Stimulated activated CD4-positive, alpha-beta T cell treated with anti-CD3 and anti-CD28 coated beads, Interleukin-4, amount 100 ng/mL, for 24 hours (primary cell): ENCODE data around the gene RACK1.
"Not testable (repeated sequence)": the region's sequence is repeated elsewhere in the genome, so short reads cannot be mapped to it uniquely, and the experiment has no call there.

ENCODE experiments used
- DNase-seq: peaks from one replicate; pipeline ENCODE4 v3.0.0-alpha.2; 2020

RACK1 gene

GRCh38 chr5:181233088-181233800, 10.5 kb downstream of the RACK1 start:
- no peak for DNase-seq

DNA sequence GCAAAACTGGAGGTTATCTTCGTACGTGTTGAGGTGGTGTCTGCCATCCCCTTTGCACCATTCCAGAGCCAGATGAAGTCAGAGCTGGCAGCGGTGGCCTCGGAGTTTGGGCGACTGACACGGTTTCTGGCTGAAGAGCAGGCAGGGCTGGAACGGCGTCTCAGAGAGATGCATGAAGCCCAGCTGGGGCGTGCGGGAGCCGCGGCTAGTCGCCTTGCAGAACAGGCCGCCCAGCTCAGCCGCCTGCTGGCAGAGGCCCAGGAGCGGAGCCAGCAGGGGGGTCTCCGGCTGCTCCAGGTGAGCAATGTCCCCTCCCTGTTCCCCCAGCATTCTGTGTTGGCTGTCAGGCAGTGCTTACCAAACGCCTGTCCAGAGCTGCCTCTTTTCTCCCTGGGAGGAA, 11.1 kb downstream of the RACK1 start:
- DNase-seq: no peak

DNA sequence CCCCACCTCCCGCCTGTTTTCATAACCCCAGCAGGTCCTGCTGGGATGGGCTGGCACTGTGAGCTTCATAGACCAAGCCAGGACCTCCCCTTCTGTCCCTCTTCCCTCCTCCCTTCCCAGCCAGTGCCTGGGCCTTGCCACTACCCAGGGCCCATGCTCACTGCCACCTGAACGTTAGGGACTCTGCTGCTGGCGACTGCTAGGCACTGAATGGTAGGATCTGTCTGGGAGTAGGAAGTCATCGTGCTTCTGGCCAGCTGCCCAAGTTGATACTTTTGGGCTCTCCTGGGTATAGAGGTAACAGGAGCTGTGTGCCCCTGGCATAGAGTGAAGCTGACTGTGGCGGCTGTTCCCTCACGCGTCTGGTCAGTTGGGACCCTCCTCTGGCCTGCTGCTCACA, 12.3 kb downstream of the RACK1 start:
- DNase-seq: no peak

DNA sequence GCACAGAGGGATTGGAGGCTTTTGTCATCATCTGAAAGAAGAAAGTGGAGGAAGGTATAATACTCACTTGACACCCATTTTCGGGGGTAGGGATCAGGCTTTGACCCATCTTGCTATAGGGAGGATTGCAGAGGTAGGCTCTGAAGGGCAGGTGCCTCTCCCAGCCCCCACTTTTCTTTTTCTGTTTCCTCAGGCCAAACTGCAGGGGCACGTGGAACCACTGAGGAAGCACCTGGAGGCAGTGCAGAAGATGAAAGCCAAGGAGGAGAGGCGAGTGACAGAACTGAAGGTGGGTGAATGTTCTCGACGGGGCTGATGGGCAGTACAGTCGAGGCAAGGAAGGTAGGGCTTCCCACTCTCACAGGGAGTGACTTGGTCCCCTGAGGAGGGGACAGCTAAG, 13.2 kb downstream of the RACK1 start:
- no peak for DNase-seq

- DNase-seq: no peak
Measured at GRCh38 chr5:181229996-181230395, 13.7 kb downstream of the RACK1 start.

DNA sequence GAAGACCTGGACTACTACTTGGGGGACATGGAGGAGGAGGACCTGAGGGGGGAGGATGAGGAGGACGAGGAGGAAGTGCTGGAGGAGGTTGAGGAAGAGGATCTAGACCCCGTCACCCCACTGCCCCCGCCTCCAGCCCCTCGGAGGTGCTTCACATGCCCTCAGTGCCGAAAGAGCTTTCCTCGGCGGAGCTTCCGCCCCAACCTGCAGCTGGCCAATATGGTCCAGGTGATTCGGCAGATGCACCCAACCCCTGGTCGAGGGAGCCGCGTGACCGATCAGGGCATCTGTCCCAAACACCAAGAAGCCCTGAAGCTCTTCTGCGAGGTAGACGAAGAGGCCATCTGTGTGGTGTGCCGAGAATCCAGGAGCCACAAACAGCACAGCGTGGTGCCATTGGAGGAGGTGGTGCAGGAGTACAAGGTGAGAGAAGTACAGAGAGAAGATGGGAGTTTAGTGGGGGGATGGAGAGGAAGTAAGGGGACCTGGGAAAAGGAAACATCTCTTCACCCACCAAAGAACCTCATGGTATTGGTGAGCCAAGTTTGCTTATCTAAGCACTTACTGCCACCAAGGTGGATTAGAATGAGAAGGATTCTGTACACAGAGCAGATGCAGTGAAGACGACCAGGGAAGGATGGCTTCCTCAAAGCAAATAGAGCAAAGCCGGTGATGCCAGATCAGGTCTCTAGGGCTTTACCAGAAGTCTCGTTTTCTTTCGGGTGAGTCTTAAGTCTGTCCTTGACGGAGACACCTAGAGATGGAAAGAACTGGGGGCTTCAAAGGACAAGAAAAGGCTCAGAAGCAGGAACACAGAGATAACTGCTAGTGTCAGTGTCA, 19.1 kb downstream of the RACK1 start:
- DNase-seq: peak; percentile 43

GRCh38 chr5:181223729-181224389, 19.8 kb downstream of the RACK1 start:
- peak; percentile 54 for DNase-seq

DNA sequence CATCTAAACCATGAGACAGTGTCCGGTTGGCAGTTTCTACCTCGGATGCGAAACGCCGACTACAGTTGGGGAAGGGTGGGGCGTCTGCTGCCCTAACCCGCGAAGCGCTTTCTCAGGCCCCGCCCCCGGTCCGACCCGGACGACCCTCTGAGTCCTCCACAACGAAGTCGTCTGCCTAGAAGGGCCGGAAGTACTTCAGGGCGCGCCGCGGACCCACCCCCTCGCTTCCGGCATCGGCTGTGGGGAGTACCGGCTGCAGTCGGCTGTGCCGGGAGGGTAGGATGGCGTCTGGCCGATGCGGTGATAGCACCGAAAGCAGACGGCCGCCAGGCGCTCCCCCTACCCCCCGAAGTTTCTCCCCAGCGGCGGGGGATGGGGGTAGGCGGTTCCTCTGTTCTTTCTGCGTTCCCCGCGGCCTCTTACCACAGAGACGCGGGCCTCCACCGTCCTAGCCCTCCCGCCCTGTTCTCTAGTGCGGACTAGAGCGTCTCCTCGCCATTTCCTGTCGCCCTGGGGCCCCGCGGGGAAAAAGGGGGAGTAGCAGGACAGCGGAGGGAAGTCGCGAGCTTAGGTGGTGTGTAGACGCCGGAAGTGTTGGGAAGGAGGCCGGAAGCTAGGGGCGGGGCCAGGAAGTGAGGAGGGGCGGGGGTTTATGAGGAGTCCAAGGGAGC, 20.5 kb downstream of the RACK1 start, which contains the start of gene TRIM41:
TRIM41 (plus strand) TSS at position 224 of the 671 bp plus-strand sequence. CDS start 719 bp downstream, outside the sequence.
- peak; percentile 98 for DNase-seq

GRCh38 chr5:181222630-181223057, 21.1 kb downstream of the RACK1 start:
- no peak for DNase-seq

GRCh38 chr5:181221792-181222629, 21.7 kb downstream of the RACK1 start:
- peak; percentile 98 for DNase-seq

- DNase-seq: no peak
Measured at GRCh38 chr5:181221105-181221791, 22.5 kb downstream of the RACK1 start.

- DNase-seq: no peak
Measured at GRCh38 chr5:181220178-181220515, 23.6 kb downstream of the RACK1 start.

GRCh38 chr5:181219262-181220177, 24.2 kb downstream of the RACK1 start:
- DNase-seq: no peak

- DNase-seq: no peak
Measured at GRCh38 chr5:181218795-181219124, 24.9 kb downstream of the RACK1 start.

DNA sequence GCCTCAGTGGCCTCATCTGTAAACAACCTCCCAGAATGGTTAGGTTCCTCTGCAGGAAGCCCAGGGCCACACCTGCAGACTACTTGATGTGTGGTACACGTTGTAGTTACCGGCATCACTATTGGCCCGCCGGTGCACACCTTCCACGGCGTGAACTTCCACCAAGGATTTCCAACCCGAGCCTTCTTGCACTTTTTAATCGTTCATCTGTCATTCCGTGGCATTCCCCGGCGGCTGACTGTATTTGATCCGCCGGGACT, 26.0 kb downstream of the RACK1 start:
- peak; percentile 43 for DNase-seq

GRCh38 chr5:181217111-181217802, 26.4 kb downstream of the RACK1 start:
- peak; percentile 69 for DNase-seq

- DNase-seq: no peak
Measured at GRCh38 chr5:181215997-181216989, 27.4 kb downstream of the RACK1 start.

GRCh38 chr5:181214249-181214648, 29.5 kb downstream of the RACK1 start:
- DNase-seq: not testable (repeated sequence)

DNA sequence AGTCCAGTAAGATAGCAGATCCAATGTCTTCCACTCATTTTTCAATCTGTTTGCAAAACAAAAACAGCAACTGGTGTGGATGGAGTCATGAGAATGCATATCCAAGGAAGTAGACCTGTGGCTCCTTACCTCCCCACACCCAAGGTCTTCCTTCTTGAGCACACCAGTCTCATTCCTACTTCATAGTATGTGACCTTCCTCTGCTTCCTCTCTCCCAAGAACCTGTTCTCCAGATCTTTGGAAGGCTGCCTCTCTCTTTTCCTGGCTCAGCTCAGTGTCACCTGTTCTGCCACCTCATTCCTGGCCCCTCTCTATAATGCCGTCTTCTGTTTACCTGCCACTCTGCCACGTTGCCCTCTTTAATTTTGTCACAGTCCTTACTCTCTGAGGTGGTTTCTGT, 30.8 kb downstream of the RACK1 start:
- no peak for DNase-seq
